Osteocyte (in vitro differentiated cells): ENCODE results near the gene CTRB2. TPM values are rescaled to one million over a fixed set of nuclear protein-coding genes. Genes with fewer than 3 reads are reported as not detected.
A peak's percentile ranks its signal among the peaks of the same experiment; 100 is the strongest.

ENCODE experiments used
- DNase-seq: peaks from one replicate; pipeline ENCODE4 v3.0.0; 2021; ENCODE audit warnings: mixed read lengths; ENCODE audit not compliant: unreplicated experiment; ENCODE audit errors: extremely low spot score
- H3K27ac Mint-ChIP-seq: one replicate; pipeline ENCODE4 v1.8.0; 2021; ENCODE audit warnings: mild to moderate bottlenecking, mixed read lengths; ENCODE audit not compliant: unreplicated experiment
- H3K27me3 Mint-ChIP-seq: one replicate; pipeline ENCODE4 v1.8.0; 2021; ENCODE audit warnings: mixed read lengths; ENCODE audit not compliant: unreplicated experiment
- H3K36me3 Mint-ChIP-seq: one replicate; pipeline ENCODE4 v1.8.0; 2021; ENCODE audit warnings: mixed read lengths; ENCODE audit not compliant: unreplicated experiment
- H3K4me1 Mint-ChIP-seq: one replicate; pipeline ENCODE4 v1.8.0; 2021; ENCODE audit warnings: mixed read lengths; ENCODE audit not compliant: unreplicated experiment
- H3K4me3 Mint-ChIP-seq: one replicate; pipeline ENCODE4 v1.8.0; 2021; ENCODE audit warnings: mild to moderate bottlenecking, moderate library complexity, mixed read lengths; ENCODE audit not compliant: unreplicated experiment
- H3K9me3 Mint-ChIP-seq: one replicate; pipeline ENCODE4 v1.8.0; 2021; ENCODE audit warnings: mixed read lengths; ENCODE audit not compliant: unreplicated experiment
- total RNA-seq: library from RNA; stranded (reverse); gene quantifications from 2 replicates; pipeline ENCODE4 v1.2.1, GENCODE V29; 2021
- TF ChIP-seq, protein P1 (sequence below): fragments of 200-600 bp; sonication (generic); IDR thresholded peaks from 2 replicates; pipeline ENCODE4 v1.5.0; 2021; ENCODE audit warnings: antibody characterized with exemption, mild to moderate bottlenecking, moderate library complexity

CTRB2 gene
- total RNA-seq, 1 donor from 2014 or later, result not detected

DNA sequence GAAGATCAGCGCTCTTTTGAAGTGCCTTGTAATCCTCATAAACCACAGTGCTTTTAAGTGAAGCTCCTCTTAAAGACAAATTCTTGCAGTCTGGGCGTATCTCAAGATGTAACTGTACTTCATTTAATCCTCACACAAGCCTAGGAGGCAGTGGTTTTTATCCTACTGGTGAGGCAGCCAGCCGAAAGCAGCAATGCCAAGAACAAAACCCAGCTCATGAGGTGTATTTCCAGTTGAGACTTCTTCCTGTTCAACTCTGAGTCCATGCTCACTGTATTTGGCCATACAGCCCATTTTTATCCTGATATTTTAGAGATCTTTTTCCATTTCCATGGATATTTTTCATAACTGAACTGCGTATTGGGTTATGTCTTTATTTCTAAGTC lies 13.7 kb downstream of the CTRB2 start:
- Mint-ChIP-seq H3K27me3 (peaks cover 23% of the 10 kb centered on the region), H3K4me3 (no peak overlapping the region), H3K9me3 (no peaks in the 10 kb centered on the region), H3K27ac (no peak overlapping the region), H3K36me3 (no peaks in the 10 kb centered on the region), H3K4me1 (peaks cover 3% of the 10 kb centered on the region)
- TF ChIP-seq, protein P1, sequence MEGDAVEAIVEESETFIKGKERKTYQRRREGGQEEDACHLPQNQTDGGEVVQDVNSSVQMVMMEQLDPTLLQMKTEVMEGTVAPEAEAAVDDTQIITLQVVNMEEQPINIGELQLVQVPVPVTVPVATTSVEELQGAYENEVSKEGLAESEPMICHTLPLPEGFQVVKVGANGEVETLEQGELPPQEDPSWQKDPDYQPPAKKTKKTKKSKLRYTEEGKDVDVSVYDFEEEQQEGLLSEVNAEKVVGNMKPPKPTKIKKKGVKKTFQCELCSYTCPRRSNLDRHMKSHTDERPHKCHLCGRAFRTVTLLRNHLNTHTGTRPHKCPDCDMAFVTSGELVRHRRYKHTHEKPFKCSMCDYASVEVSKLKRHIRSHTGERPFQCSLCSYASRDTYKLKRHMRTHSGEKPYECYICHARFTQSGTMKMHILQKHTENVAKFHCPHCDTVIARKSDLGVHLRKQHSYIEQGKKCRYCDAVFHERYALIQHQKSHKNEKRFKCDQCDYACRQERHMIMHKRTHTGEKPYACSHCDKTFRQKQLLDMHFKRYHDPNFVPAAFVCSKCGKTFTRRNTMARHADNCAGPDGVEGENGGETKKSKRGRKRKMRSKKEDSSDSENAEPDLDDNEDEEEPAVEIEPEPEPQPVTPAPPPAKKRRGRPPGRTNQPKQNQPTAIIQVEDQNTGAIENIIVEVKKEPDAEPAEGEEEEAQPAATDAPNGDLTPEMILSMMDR, result no peak
- no peak for DNase-seq

DNA sequence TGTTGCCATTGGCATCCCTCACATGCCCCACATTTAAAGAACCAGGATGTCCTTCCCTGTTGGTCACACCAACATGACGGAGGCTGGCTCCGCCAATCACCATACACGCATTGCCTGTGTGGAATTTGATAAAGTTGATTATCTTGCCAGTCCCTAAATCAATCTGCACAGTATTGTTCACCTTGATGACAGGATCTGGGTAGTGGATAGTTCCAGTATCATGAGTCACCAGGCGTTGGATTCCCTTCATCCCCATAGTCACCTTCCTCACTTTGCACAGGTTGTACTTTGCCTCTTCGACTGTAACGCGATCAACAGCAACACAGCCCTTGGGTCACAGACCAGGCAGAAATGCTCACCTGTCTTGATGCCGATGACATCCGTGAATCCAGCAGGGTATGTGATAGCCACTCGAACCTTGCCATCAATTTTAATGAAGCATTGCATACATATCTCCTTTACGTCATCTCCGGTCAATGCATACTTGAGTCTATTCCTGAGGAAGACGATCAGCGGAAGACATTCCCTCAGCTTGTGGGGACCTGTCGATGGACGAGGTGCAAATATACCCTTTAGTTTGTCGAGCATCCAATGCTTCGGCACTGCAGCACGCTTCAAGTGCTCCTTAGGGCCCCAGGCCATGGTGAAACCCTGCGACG lies 14.2 kb downstream of the CTRB2 start:
- peaks cover 3% of the 10 kb centered on the region for H3K4me1 Mint-ChIP-seq
- TF ChIP-seq, protein P1, result no peak
- H3K27ac Mint-ChIP-seq, result no peak overlapping the region
- no peaks in the 10 kb centered on the region for H3K36me3 Mint-ChIP-seq
- peaks cover 18% of the 10 kb centered on the region for H3K27me3 Mint-ChIP-seq
- peak; percentile 54 for DNase-seq
- no peaks in the 10 kb centered on the region for H3K9me3 Mint-ChIP-seq
- H3K4me3 Mint-ChIP-seq, result no peak overlapping the region

DNA sequence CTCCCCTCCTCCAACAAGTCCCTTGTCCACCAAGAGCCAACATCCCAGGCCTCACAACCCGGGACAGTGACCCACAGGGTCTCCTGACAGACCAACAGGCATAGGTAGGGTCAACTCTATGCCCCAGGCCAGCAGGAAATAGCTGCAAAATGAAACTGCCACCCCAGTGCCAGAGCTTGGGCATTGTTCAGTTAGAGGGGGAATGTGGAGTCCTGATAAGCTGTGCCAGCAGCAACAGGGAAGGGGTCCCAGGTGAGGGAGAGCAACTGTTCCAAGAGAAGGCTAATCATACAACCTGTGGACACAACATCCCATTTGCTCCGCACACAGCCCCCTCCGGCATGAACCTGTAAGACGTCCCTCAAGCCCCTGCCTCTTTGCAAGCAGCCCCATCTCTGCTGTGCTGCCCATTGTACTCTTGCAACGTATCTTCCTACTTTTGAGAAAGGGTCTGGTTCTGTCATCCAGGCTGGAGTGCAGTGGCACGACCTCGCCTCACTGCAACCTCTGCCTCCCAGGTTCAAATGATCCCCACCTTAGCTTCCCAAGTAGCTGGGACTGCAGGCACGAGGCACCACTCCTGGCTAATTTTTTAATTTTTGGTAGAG lies 17.2 kb downstream of the CTRB2 start:
- Mint-ChIP-seq H3K27ac (no peak overlapping the region), H3K4me1 (peaks cover 3% of the 10 kb centered on the region), H3K36me3 (no peaks in the 10 kb centered on the region), H3K27me3 (peaks cover 12% of the 10 kb centered on the region), H3K9me3 (peaks cover 9% of the 10 kb centered on the region), H3K4me3 (no peak overlapping the region)
- DNase-seq, result peak; percentile 71
- TF ChIP-seq, protein P1, result no peak

GRCh38 chr16:75188832-75189477 lies 18.0 kb downstream of the CTRB2 start:
- Mint-ChIP-seq H3K4me3 (no peak overlapping the region), H3K27ac (no peak overlapping the region), H3K36me3 (no peaks in the 10 kb centered on the region), H3K4me1 (peaks cover 3% of the 10 kb centered on the region), H3K9me3 (peaks cover 9% of the 10 kb centered on the region), H3K27me3 (peaks cover 13% of the 10 kb centered on the region)
- peak; percentile 62 for DNase-seq
- TF ChIP-seq, protein P1, result no peak

DNA sequence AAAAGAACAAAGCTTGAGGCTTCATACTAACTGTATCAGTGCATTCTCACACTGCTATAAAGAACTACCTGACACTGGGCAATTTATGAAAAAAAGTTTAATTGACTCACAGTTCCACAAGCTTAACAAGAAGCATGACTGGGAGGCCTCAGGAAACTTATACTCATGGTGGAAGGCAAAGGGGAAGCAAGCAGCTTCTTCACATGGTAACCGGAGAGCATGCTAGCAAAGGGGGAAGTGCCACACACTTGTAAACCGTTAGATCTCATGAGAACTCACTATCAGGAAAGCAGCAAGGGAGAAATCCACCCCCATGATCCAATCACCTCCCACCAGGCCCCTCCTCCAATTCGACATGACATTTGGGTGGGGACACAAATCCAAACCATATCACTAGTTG lies 25.3 kb downstream of the CTRB2 start:
- Mint-ChIP-seq H3K4me1 (no peaks in the 10 kb centered on the region), H3K27ac (no peak overlapping the region), H3K9me3 (peaks cover 29% of the 10 kb centered on the region), H3K4me3 (no peak overlapping the region), H3K36me3 (no peaks in the 10 kb centered on the region), H3K27me3 (peaks cover 18% of the 10 kb centered on the region)
- TF ChIP-seq, protein P1, result no peak
- no peak for DNase-seq
